Left colon (tissue), 2 donors: ENCODE measurements around the gene LTA. TPM values are rescaled to one million over a fixed set of nuclear protein-coding genes. Genes with fewer than 3 reads are reported as not detected.
"Not testable (repeated sequence)": the region's sequence is repeated elsewhere in the genome, so short reads cannot be mapped to it uniquely, and the experiment has no call there.

Experiments used
- ATAC-seq: fragments of 200-7000 bp; cut with Tn5 transposase; one replicate; pipeline ENCODE4 v1.9.1; 2020; ENCODE audit warnings: mild to moderate bottlenecking, moderate library complexity
- DNase-seq, 2 donors: peaks; one replicate each; pipeline ENCODE4 v3.0.0-alpha.2; 2020
- intact Hi-C, 2 donors: fragments of 100-400 bp; cut with DNase I in 1 of 2; cut with micrococcal nuclease in 1 of 2; formaldehyde crosslinking; loops; one replicate each; pipeline versions ENCODE4 v1.11.2 to v1.14.0; 2022; cut with DNase I, micrococcal nuclease
- total RNA-seq, 2 donors: library from RNA; stranded (reverse); fragmentation: NEBNext Ultra II Directional; extraction: Animal tissue kit (Norgen Biotek cat#: 25700); gene quantifications; one replicate each; pipeline ENCODE4 v1.2.1, GENCODE V29; 2021
- donor health status: DM: no; HTN: no; CAD: no.
- donor health status: DM: yes; HTN: yes; CAD: no.

Gene LTA
- total RNA-seq, 2 donors from 2014 or later: 0.36 TPM; not detected in 1

- peak; percentile 56 to 83 for DNase-seq
- intact Hi-C loops: no loop called here
- ATAC-seq: peak; percentile 57
These were observed 30.9 kb upstream of the LTA start for GRCh38 chr6:31541059-31541657.

- DNase-seq (peak; percentile 94 to 97), ATAC-seq (peak; percentile 85)
- intact Hi-C loops: loop anchor here in 1 of 2 donors (2.0 kb wide), 1 partner anchor 57 kb away; no protein-coding TSS in a partner anchor
These were observed 30.2 kb upstream of the LTA start, which contains the start of gene DDX39B for GRCh38 chr6:31541658-31542521. TSS of gene DDX39B (minus strand) at chr6:31542003. CDS start at chr6:31540532, 1,471 bp downstream.

GRCh38 chr6:31543639-31544038, 28.4 kb upstream of the LTA start:
- DNase-seq: no peak
- intact Hi-C loops: loop anchor here in 1 of 2 donors (2.0 kb wide), 1 partner anchor 55 kb away; no protein-coding TSS in a partner anchor

GRCh38 chr6:31544676-31545075, 27.4 kb upstream of the LTA start:
- DNase-seq: no peak
- intact Hi-C loops: no loop called here
- ATAC-seq: no peak

More at GRCh38 chr6:31543639-31544038, 28.4 kb upstream of the LTA start:
- no peak for ATAC-seq

DNA sequence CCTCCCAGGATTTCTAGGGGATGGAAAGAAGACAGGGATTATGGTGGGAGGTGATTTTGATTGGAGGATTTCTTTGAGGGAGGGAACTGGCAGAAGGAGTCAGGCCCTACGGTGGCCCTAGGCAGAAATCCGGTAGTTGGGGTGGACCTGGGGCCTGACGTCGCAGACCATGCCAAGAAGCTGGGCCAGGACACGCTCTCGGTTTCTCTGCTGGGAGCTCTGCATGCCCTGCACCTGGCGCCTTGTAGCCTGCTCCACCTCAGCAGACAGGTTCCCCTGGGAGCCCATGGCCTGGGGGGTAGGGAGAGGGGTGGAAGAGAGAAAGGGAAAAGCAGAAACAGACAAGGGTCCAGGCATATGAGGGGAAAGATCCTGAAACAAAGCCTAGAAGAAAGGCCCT, 26.8 kb upstream of the LTA start:
- ATAC-seq: no peak
- intact Hi-C loops: no loop called here

GRCh38 chr6:31546339-31546957, 25.6 kb upstream of the LTA start, which contains the start of gene ATP6V1G2:
TSS of gene ATP6V1G2 (minus strand) at chr6:31546608. CDS start at chr6:31546559, 49 bp downstream.
- intact Hi-C loops: no loop called here
- peak; percentile 90 for DNase-seq
- ATAC-seq: peak; percentile 73

More for the DNA sequence above, 26.8 kb upstream of the LTA start:
- no peak for DNase-seq

DNA sequence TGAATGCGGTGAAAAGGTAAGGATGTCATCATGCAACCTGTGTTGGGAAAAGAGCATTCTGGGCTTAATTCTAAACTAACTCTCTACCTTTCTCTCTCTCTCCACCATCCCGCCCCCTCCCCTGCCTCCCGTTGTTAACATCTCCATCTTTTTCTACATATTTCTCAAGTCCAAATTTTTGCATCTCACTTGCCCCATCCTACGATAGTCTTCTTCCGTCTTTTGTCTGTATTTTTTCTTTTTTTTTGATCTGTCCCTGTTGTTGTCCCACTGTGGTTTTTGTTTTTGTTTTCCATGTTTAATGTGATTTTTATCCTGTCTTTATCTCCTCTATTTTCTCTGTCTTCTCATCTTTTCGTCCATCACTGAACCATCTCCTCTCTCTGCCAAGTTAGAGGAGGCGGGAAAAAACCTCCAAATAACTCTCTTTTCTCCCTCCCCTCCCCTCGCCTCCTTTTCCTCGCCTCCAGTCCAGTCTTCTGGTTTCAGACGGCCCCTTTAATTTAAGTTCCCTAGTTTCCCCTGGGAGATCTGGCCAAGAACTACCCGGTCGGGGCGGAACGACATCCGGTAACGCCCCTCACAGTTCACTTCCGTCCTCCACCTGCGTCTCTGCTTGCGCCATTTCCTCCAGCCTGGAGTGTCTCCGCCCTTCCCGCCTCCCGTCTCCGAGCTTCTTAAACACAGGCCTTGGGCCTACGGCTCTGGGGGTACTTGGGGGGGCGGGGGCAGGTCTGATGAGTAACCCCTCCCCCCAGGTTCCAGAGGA, 24.9 kb upstream of the LTA start, which contains the start of gene NFKBIL1:
Gene NFKBIL1 (plus strand): TSS at position 651 of the 769 bp plus-strand sequence. CDS start 87 bp downstream, at position 738.
- intact Hi-C loops: no loop called here
- ATAC-seq (peak; percentile 95), DNase-seq (peak; percentile 93 to 97)

DNA sequence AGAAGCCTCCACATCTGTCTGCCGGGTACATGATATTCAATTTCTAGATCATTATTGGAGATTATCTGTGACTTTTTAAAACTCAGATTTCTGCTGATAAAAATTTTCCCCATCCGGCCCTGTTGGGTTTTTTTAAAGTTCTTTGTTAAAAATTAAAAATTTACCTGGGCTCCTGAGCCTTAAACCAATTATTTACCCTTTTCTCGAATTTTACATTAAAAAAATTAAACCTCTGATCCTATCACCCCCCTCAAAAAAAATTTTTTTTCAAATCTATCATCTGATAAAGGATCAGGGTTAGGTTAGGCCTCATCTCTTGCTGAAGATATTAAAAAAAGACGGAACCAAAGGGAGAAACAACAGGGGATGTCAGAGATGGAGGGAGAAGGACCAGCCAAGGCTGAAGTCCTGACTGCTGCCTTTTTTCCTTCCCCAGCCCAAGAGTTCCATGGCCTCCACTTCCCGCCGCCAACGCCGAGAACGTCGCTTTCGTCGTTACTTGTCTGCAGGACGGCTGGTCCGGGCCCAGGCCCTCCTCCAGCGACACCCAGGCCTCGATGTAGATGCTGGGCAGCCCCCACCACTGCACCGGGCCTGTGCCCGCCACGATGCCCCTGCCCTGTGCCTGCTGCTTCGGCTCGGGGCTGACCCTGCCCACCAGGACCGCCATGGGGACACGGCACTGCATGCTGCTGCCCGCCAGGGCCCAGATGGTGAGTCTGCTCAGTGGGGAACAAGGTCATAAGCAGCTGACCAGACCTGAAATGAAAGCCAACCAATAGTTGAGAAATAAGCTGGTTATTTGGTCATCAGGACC, 24.2 kb upstream of the LTA start:
- no peak for DNase-seq
- intact Hi-C loops: no loop called here
- no peak for ATAC-seq

DNA sequence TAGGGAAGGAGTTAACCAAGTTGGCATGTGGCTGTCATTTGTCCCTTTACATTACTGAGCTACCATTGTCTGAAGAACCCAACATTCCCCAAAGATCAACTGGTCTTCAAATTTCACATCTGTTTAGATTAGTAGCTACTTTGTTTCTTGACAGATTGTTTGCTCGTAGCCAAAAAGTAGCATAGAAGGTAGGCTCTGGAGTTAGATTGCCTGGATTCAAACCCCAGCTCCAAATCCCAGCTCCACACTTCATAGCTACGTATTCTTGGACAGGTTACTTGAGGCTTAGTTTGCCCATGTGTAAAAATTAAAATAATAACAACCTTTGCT, 23.6 kb upstream of the LTA start:
- DNase-seq: no peak
- ATAC-seq: no peak
- intact Hi-C loops: no loop called here

- DNase-seq: peak in 1 of 2 donors; percentile 71
- ATAC-seq, intact Hi-C loops: not testable (repeated sequence)
These were observed 20.7 kb upstream of the LTA start for GRCh38 chr6:31551371-31551770.

DNA sequence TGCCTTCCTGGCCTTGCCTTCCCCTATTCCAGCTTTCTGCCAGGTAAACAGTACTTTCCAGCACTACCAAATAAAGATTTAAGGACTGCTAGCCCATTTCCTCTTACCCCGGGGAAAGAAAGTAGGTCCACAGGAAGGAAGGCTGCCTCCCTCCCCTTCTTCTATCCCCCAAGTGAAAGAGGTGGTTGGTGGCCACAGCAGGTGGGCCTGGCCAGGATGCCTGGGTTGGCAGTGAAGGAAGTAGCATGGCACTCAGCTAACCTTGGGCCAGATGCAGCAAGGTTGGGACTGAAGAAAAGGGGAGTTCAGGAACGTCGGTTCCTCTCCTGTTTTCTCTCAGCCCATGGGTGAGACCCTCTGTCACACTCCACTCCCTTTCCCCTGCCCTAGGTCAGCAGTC, 15.8 kb upstream of the LTA start:
- ATAC-seq (no peak), DNase-seq (no peak)
- intact Hi-C loops: no loop called here

GRCh38 chr6:31557443-31558317, 14.4 kb upstream of the LTA start:
- no peak for ATAC-seq
- no peak for DNase-seq
- intact Hi-C loops: no loop called here

DNA sequence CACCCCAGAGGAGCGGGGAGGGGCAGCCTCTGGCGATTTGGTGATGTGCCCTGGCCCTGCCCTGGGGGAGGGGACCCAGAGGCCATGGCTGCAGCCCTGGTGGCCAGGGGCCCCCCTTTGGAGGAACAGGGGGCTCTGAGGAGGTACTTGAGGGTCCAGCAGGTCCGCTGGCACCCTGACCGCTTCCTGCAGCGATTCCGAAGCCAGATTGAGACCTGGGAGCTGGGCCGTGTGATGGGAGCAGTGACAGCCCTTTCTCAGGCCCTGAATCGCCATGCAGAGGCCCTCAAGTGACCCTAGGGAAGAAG, 13.8 kb upstream of the LTA start:
- ATAC-seq: no peak
- DNase-seq: no peak
- intact Hi-C loops: no loop called here

DNA sequence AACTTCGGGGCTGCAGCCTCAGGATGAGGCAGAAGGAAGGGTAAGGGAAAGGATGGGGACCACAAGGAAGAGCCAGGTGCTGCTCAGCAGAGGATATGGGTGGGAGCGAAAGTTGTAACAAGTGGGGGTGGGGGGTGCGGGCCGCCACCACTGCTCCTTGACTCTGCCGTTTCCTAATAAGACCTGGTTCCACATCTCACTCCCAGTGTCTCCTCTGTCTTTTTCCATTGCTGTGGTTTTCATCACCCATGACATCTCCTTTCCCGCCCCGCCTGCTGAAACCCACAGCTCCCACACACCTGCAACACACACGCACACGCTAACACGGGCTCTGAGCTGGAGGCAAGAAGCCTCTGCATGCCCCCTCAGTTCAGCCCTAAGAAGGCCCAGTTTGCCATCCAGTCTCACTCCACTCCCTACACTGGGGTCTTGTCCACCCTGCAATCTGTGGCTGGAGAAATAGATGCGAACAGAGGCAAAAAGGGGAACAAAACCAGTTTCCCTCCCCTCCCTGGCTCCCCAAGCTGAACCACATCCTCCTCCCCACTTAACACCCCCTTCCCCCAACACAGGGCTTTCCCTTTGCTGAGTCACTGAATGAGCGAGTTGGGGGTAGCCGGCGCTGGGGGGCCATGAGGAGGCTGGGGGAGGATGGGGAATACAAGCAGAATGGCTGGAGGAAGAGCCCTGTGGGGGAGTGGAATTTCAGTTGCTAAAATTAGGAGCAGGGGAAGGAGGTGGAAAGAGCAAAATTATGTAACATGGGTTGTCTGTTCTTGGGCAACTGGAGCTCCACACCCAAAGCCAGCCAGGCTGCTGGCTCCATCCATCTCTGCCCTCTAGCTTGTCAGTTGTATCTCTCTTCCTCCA, 13.2 kb upstream of the LTA start:
- intact Hi-C loops: no loop called here
- DNase-seq: peak in 1 of 2 donors; percentile 48
- ATAC-seq: peak; percentile 43

GRCh38 chr6:31559606-31559957, 12.5 kb upstream of the LTA start:
- intact Hi-C loops: no loop called here
- DNase-seq (no peak), ATAC-seq (no peak)

- peak; percentile 34 for ATAC-seq
- DNase-seq: peak; percentile 51 to 58
- intact Hi-C loops: no loop called here
These were observed 12.0 kb upstream of the LTA start for GRCh38 chr6:31559958-31560696.
